GM13977 (cell line): ENCODE measurements around the gene NUP98.

Source experiments
- DNase-seq: peaks from one replicate; pipeline ENCODE4 v3.0.0; 2012; ENCODE audit warnings: low spot score
- CTCF ChIP-seq: IDR thresholded peaks from 2 replicates; pipeline ENCODE4 v1.5.1; 2012; ENCODE audit warnings: mild to moderate bottlenecking, control low read depth; ENCODE audit not compliant: insufficient read depth; ENCODE audit errors: extremely low read depth, missing control alignments
- in situ Hi-C: fragments of 300-500 bp; cut with MboI; formaldehyde crosslinking; loops from one replicate; pipeline ENCODE4 v1.12.0; 2022; ENCODE audit warnings: low sequenced_read_pairs, low pct_unique_long_range_greater_than_20kb, mixed read lengths, inconsistent platforms; ENCODE audit not compliant: unreplicated experiment

NUP98 gene

GRCh38 chr11:3637201-3637600 lies 160.2 kb downstream of the NUP98 start:
- no peak for TF ChIP-seq CTCF
- no peak for DNase-seq
- in situ Hi-C loops = no loop called here

- TF ChIP-seq CTCF = no peak
- no peak for DNase-seq
- in situ Hi-C loops = no loop called here
These were observed 161.5 kb downstream of the NUP98 start for GRCh38 chr11:3635641-3636375.

GRCh38 chr11:3632070-3632660 lies 165.2 kb downstream of the NUP98 start:
- in situ Hi-C loops = no loop called here
- DNase-seq = no peak
- TF ChIP-seq CTCF = no peak

- DNase-seq = no peak
- in situ Hi-C loops = no loop called here
- no peak for TF ChIP-seq CTCF
These were observed 166.0 kb downstream of the NUP98 start for GRCh38 chr11:3631331-3631730.

GRCh38 chr11:3627291-3627690 lies 170.1 kb downstream of the NUP98 start:
- no peak for DNase-seq
- no peak for TF ChIP-seq CTCF
- in situ Hi-C loops = no loop called here

GRCh38 chr11:3626250-3626960 lies 170.9 kb downstream of the NUP98 start:
- TF ChIP-seq CTCF = peak; percentile 21
- no peak for DNase-seq
- in situ Hi-C loops = no loop called here
